NOMO-1 treated with DMSO at 0.1 percent for 48 hours (cell line): ENCODE results near the gene PRSS27.
"Not testable (repeated sequence)": the region's sequence is repeated elsewhere in the genome, so short reads cannot be mapped to it uniquely, and the experiment has no call there.

Experiments used
- DNase-seq: peaks from one replicate; lab custom pipeline; 2025; ENCODE audit not compliant: unreplicated experiment; lab: John Stamatoyannopoulos, UW

The PRSS27 gene

DNA sequence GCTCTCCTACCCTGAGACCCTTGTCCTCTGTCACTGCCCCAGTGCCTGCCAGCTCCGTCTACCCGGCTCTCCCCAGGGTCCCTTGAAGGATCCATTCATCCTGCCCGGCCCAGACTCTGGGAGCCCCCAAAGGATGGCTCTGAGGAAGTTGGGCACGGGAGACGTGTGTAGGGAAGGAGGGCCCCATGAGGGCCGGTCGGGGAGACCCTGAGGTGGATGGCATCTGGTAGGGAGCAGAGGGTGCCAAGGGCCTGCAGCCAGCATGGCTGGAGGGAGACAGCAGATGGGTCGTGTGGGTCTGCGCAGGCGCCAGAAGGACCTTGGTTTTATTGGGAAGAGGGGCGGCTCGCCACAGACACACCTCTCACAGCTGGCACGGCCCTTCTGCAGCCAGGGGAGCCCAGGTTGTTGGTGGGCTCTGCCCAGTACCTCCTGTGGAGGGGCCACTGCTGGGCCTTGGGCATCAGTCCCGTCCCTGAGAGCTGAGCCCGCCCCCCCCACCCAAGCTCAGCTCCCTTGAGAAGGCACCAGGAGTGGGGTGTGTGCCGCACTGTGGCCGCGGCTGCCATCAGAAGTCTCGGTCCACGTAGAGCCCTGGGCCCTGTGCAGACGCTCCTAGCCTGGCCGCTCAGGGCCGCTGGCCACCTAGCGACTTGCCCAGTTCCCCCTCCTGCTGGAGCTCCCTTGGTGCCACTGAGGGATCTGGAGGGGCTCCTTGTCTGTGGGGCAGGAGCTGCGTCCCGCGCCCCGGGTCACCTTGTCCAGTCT, 21.7 kb downstream of the PRSS27 start:
- no peak for DNase-seq

DNA sequence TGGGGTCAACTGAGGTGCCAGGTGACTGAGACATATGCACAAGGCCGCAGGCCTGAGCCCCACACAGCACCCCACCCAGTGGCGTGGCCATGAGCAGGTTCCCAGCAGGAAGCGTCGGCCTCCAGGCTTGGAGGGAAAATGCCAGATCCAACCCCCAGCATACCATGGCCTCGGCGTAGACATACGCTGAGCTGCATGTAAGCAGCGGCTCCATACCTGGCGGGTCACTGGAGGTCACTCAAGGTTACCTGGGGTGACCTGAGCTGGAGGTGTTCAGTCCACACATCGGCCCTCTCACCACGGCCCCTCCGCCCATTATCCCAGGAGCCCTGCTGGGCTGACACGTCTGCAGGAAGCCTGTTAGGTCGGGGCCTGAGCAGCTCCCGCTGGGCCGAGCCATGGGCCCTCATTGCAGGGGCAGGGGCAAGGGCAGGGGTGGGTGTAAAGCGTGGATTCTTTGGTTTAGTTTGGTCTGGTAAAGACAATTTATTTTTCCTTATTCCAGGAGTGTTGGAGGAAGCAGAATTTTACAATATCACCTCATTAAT, 22.5 kb downstream of the PRSS27 start:
- DNase-seq: no peak

- DNase-seq: not testable (repeated sequence)
Observed at GRCh38 chr16:2696601-2697250, 23.3 kb downstream of the PRSS27 start.

DNA sequence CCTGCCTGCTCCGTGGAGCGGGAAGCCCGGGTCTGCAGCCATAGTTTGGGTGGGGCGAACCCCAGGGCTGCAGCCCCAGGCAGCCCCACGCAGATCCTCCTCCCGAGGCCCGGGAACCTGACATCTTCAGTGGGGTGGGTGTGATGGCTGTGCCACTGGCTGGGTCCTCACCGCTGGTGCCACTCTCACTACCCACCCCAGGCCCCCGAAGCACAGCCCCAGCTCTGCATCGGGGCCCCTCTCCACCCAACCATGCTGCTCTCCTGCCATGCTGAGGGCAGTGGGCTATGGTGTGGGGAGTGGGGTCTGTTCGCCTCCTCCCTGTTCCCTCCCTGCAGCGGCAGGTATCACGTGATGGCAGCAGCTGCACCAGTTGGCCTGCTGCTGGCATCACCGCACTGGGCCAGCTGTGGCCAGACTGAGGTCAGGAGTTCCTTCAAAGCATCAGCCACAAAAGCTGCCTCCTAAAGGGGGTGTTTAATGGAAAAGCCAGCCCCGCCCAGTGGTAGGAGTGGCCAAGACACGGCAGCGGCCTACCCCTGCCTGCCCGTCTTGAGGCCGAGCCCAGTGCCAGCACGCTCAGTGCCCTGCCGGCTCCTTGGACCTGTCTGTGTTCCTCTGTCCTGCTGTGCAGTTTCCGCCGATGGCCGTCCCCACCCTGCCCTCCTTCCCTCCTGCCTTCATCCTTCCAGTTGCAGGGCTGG, 26.9 kb downstream of the PRSS27 start:
- DNase-seq: no peak

GRCh38 chr16:2692251-2692947, 27.6 kb downstream of the PRSS27 start:
- DNase-seq: no peak

GRCh38 chr16:2691491-2692248, 28.4 kb downstream of the PRSS27 start:
- no peak for DNase-seq

DNA sequence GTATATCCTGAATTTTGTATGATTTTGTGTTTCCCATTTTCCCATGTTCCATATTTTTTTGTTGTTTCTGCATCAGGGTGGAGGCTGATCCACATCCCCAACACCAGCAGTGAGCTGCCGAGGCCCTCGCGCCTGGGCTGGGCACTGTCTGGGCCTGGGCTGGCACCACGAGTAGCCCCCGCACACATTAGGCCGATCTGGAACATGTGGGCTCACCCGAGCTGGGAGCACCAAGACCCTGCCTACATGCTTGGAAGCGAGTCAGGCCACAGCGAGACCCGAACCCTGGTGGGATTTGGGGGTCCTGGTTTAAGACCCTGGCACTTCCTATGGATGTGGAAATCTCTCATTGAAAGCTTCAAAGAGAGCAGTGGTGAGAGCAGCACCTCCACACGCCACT, 29.2 kb downstream of the PRSS27 start:
- DNase-seq: no peak

DNA sequence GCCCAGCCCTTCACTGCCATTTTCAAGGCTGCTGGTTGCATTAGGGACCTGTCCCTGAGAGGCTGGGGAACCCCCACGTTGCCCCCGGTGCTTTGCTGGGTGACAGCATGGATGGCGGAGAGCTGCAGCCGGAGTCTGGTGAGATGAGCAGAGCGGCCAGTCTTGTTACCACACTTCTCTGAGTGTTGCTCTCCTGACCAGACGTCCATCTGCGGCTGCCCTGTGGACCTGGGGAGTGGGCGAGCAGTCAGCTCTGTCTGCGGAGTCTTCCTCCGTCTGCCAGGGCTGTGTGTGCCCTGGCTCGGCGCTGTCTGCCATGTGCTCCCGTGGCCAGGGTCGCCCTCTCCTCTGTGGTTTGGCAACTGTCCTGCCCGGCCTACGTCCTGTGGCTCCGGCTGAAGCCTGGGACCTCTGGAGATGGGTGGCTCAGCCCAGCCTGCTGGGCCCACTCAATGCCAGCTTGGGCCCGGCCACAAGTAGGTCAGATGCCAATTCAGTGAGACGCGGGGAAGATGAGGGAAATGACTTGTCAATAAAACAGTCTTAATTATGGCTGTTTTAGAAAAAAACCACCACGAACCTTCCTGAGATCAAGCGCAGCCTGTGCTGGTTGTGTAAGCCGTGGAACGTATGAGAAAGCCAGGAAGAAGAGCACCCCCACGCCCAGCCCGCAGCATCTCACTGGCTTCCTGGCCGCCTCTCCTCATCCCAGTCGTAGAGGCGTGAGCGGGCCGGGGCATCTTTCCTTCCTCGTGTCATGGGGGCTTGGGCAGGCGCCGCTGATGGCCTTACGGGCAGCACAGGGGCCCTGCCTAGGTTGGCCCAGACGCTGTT, 29.8 kb downstream of the PRSS27 start:
- no peak for DNase-seq

DNA sequence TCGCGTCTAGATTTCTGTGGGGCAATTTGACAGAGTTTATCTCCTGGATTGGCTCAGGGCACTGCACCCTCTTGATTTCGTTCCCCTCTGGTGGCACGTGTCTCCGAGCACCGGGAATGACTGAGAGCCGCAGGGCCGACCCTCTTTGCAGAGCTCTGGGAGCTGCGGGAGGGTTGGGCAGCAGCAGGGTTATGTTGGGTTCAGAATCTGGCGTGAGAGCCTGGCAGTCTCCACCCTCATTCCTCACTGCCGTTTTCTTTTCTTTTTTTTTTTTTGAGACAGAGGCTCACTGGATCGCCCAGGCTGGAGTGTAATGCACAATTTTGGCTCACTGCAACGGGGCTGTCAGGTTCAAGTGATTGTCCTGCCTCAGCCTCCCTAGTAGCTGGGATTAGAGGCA, 30.6 kb downstream of the PRSS27 start:
- DNase-seq: not testable (repeated sequence)

- DNase-seq: no peak
Observed at GRCh38 chr16:2687531-2688308, 32.3 kb downstream of the PRSS27 start.

GRCh38 chr16:2686912-2687507, 33.0 kb downstream of the PRSS27 start:
- DNase-seq: peak; percentile 80

GRCh38 chr16:2686075-2686474, 33.9 kb downstream of the PRSS27 start:
- not testable (repeated sequence) for DNase-seq

DNA sequence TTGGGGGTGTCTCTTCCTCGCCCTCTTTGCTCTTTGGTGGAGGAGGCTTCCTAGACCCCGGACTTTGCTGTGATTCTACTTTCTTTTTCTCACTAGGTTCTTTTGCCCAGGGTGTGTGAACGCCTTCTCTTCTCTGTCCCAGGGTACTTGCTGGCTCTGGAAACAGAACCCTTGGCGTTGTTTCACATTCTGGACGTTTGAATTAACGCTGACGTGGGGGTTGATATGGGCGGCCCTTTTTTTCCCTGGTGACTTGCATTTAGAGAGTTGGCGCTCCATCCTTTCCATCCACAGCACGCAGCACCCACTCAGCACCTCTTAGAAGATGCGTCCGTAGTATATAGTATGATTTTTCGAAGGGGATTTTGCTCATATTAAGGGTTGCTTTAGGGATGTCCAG, 37.0 kb downstream of the PRSS27 start:
- DNase-seq: not testable (repeated sequence)

GRCh38 chr16:2682209-2683021, 37.6 kb downstream of the PRSS27 start, which contains the start of gene KCTD5:
KCTD5 (plus strand) TSS chr16:2682523; CDS start chr16:2682549, 26 bp downstream.
- peak; percentile 94 for DNase-seq

DNA sequence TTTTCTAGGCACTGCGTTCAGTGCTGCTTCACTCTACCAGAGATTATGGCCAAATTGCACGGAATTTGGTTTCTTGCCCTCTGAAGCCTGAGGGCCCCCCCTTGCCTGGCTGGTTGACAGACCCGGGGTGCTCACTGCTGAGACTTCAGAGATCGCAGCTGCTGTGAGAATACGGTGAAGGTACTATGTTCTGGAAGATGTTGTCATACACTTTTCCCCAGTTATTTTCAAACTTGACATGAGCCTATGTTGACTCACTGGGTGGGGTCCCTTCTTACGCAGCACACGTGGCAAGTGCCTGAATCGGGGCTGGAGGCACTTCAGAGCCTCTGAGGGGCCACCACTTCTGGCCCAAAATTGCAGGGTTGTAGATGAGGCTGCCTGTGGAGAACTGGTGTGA, 39.7 kb downstream of the PRSS27 start:
- not testable (repeated sequence) for DNase-seq

DNA sequence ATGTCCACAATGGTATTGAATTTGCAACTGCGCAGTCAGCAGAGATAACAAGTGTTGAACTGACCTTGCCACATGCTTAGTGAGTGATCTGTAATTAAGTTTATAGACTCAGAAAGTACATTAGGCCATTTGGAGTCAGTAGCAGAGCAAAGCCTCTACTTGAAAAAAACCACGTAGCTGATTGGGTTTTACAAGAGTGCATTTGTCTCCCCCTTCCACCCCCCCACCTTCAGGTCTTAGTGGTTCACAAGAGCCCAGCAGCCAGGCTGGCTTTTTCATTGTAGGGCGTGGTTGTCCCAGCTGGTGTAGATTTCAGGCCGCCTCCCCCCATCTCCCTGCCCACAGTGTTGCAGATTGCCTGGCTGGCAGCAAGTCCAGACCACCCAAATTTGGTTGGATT, 40.1 kb downstream of the PRSS27 start:
- DNase-seq: not testable (repeated sequence)

- DNase-seq: not testable (repeated sequence)
Observed at GRCh38 chr16:2678206-2678965, 41.6 kb downstream of the PRSS27 start.
